Kidney (tissue), 14 donors: ENCODE data around the gene MUS81. TPM values are rescaled to one million over a fixed set of nuclear protein-coding genes. Genes with fewer than 3 reads are reported as not detected.
A peak's percentile ranks its signal among the peaks of the same experiment; 100 is the strongest.

Experiments used
- DNase-seq, 5 donors: peaks; one replicate each; pipeline ENCODE4 v3.0.0-alpha.2; 2013 to 2020
- FAIRE-seq: peaks from 2 replicates; lab custom pipeline; 2012; peaks lifted over from hg19 to GRCh38; lab: Jason Lieb, UNC
- H3K27ac ChIP-seq, 2 donors: one replicate each; pipeline ENCODE4 v1.7.0; 2013; ENCODE audit warnings: low read depth in 2 of 2, low read length in 2 of 2, inconsistent platforms in 1 of 2
- H3K27me3 ChIP-seq: one replicate; pipeline ENCODE4 v1.7.1; 2013; ENCODE audit warnings: low read length, inconsistent platforms; ENCODE audit not compliant: control insufficient read depth, insufficient read depth
- H3K36me3 ChIP-seq, 3 donors: one replicate each; pipeline versions ENCODE4 v1.7.0 to v1.7.1; 2013; ENCODE audit warnings: low read length in 3 of 3, control low read depth in 1 of 3, inconsistent platforms in 1 of 3; ENCODE audit not compliant: insufficient read depth in 3 of 3, control insufficient read depth in 2 of 3
- H3K4me1 ChIP-seq, 3 donors: one replicate each; pipeline versions ENCODE4 v1.7.0 to v1.7.1; 2013; ENCODE audit warnings: low read length in 3 of 3, inconsistent platforms in 1 of 3, low read depth in 1 of 3; ENCODE audit not compliant: control insufficient read depth in 2 of 3, insufficient read depth in 2 of 3
- H3K4me3 ChIP-seq, 3 donors: one replicate each; pipeline versions ENCODE4 v1.7.0 to v1.8.1; 2013; ENCODE audit warnings: low read length in 3 of 3, control low read depth in 1 of 3, inconsistent platforms in 1 of 3
- H3K9ac ChIP-seq, 3 donors: one replicate each; pipeline versions ENCODE4 v1.7.0 to v1.7.1; 2013; ENCODE audit warnings: low read length in 3 of 3, control low read depth in 1 of 3, inconsistent platforms in 1 of 3
- H3K9me3 ChIP-seq, 3 donors: one replicate each; pipeline versions ENCODE4 v1.7.0 to v1.7.1; 2013; ENCODE audit warnings: low read length in 3 of 3, control low read depth in 1 of 3, inconsistent platforms in 1 of 3; ENCODE audit not compliant: control insufficient read depth in 2 of 3, insufficient read depth in 1 of 3
- CTCF ChIP-seq: IDR thresholded peaks from 3 replicates; pipeline ENCODE4 v1.5.1; 2012; ENCODE audit warnings: mild to moderate bottlenecking, moderate library complexity, borderline replicate concordance; ENCODE audit not compliant: insufficient read depth; ENCODE audit errors: extremely low read depth
- intact Hi-C: fragments of 100-400 bp; cut with DNase I; formaldehyde crosslinking; loops from one replicate; pipeline ENCODE4 v1.11.1; 2022
- polyA plus RNA-seq: library from polyadenylated mRNA; stranded (reverse); fragments of 350-450 nt; fragmentation: Illumina TruSeq; extraction: RNeasy Lipid Tissue Mini Kit (QIAGEN cat#74804); gene quantifications from one replicate; pipeline ENCODE4 v1.2.3, GENCODE V29; 2014; ENCODE audit warnings: low read depth, low replicate concordance; ENCODE audit not compliant: insufficient read depth
- total RNA-seq: library from RNA; stranded (reverse); fragmentation: NEBNext Ultra II Directional; extraction: Animal tissue kit (Norgen Biotek cat#: 25700); gene quantifications from one replicate; pipeline ENCODE4 v1.2.1, GENCODE V29; 2021
- donor health status: control.
- donor health status: control.
- donor health status: control.
- donor health status: control.
- donor health status: control.
- donor health status: DM: yes; HTN: yes; CAD: no.
- donor health status: Normal renal cell carcinoma (clear cell type).

Gene MUS81
- total and polyA plus RNA-seq, 2 donors from 2014 or later: 31.2 to 54.9 TPM

- H3K9ac ChIP-seq: no peak overlapping the region
- no peak overlapping the region for H3K27ac ChIP-seq
- H3K4me3 ChIP-seq: no peak overlapping the region
- H3K9me3 ChIP-seq: peaks cover 0 to 6% (median 0%) of the 10 kb centered on the region in 3 donors
- peaks cover 0 to 8% (median 3%) of the 10 kb centered on the region in 3 donors for H3K4me1 ChIP-seq
- DNase-seq (peak in 3 of 5 donors; percentile 12 to 54 (median 16)), FAIRE-seq (no peak)
- H3K27me3 ChIP-seq: no peaks in the 10 kb centered on the region
- intact Hi-C loops: no loop called here
- TF ChIP-seq CTCF: no peak
- H3K36me3 ChIP-seq: peaks cover 11 to 26% (median 24%) of the 10 kb centered on the region in 3 donors
Measured at GRCh38 chr11:65851083-65851579, 9.1 kb upstream of the MUS81 start.

- intact Hi-C loops: no loop called here
Measured at GRCh38 chr11:65851811-65852507, 8.3 kb upstream of the MUS81 start.

GRCh38 chr11:65852508-65853245, 7.6 kb upstream of the MUS81 start:
- H3K36me3 ChIP-seq: peaks cover 11 to 26% (median 24%) of the 10 kb centered on the region in 3 donors
- FAIRE-seq: no peak

More at GRCh38 chr11:65851811-65852507, 8.3 kb upstream of the MUS81 start:
- H3K9me3 ChIP-seq: peaks cover 0 to 6% (median 0%) of the 10 kb centered on the region in 3 donors
- H3K9ac ChIP-seq: no peak overlapping the region
- H3K27ac ChIP-seq: no peak overlapping the region
- TF ChIP-seq CTCF: no peak
- DNase-seq (peak in 1 of 5 donors; percentile 7), FAIRE-seq (no peak)
- H3K27me3 ChIP-seq: no peaks in the 10 kb centered on the region
- H3K4me3 ChIP-seq: no peak overlapping the region
- peaks cover 0 to 14% (median 9%) of the 10 kb centered on the region in 3 donors for H3K4me1 ChIP-seq
- peaks cover 11 to 26% (median 24%) of the 10 kb centered on the region in 3 donors for H3K36me3 ChIP-seq

More at GRCh38 chr11:65852508-65853245, 7.6 kb upstream of the MUS81 start:
- DNase-seq: peak in 2 of 5 donors; percentile 7 to 80
- Histone ChIP-seq H3K4me1 (peaks cover 0 to 14% (median 9%) of the 10 kb centered on the region in 3 donors), H3K9ac (no peak overlapping the region), H3K27ac (no peak overlapping the region), H3K4me3 (no peak overlapping the region), H3K27me3 (no peaks in the 10 kb centered on the region), H3K9me3 (peaks cover 0 to 6% (median 0%) of the 10 kb centered on the region in 3 donors)
- TF ChIP-seq CTCF: no peak
- intact Hi-C loops: no loop called here
